CD4-positive, alpha-beta memory T cell (primary cell): Measurements from ENCODE around the gene DNER. TPM values are rescaled to one million over a fixed set of nuclear protein-coding genes. Genes with fewer than 3 reads are reported as not detected.

Source experiments
- CTCF ChIA-PET: fragments of 350-600 bp; sonication (Branson Sonifier 250); formaldehyde crosslinking; loops from one replicate; lab custom pipeline; 2021; ENCODE audit warnings: inconsistent platforms; ENCODE audit not compliant: partially characterized antibody; lab: Charles Lee
- POLR2A ChIA-PET: fragments of 350-600 bp; sonication (Branson Sonifier 250); formaldehyde crosslinking; loops from one replicate; lab custom pipeline; 2021; ENCODE audit not compliant: partially characterized antibody; lab: Charles Lee
- DNase-seq, 5 donors: peaks; one replicate each; pipeline versions ENCODE4 v3.0.0 to v3.0.0-alpha.2; 2020 to 2022; ENCODE audit warnings: mixed read lengths in 1 of 5
- H3K27ac ChIP-seq: one replicate; pipeline ENCODE4 v1.7.0; 2013; ENCODE audit warnings: low read depth, low read length
- H3K27me3 ChIP-seq: 2 replicates; pipeline ENCODE4 v1.7.0; 2013; ENCODE audit warnings: mild to moderate bottlenecking, low read length, moderate library complexity; ENCODE audit not compliant: insufficient read depth
- H3K36me3 ChIP-seq: 2 replicates; pipeline ENCODE4 v1.7.0; 2013; ENCODE audit warnings: mild to moderate bottlenecking, low read length, moderate library complexity; ENCODE audit not compliant: insufficient read depth
- H3K4me1 ChIP-seq: 2 replicates; pipeline ENCODE4 v1.7.0; 2013; ENCODE audit warnings: mild to moderate bottlenecking, low read length, moderate library complexity; ENCODE audit not compliant: insufficient read depth
- H3K4me3 ChIP-seq, 2 donors: one replicate each; pipeline ENCODE4 v1.7.0; 2013; ENCODE audit warnings: low read length in 2 of 2, mild to moderate bottlenecking in 1 of 2
- H3K9me3 ChIP-seq, 2 donors: one replicate each; pipeline ENCODE4 v1.7.0; 2013; ENCODE audit warnings: low read length in 2 of 2, control low read depth in 1 of 2; ENCODE audit not compliant: control insufficient read depth in 1 of 2
- H3K27ac Mint-ChIP-seq, 7 donors: one replicate each; pipeline ENCODE4 v1.8.0; 2020 to 2021; ENCODE audit warnings: mixed read lengths in 7 of 7, mild to moderate bottlenecking in 6 of 7, inconsistent platforms in 3 of 7, moderate library complexity in 3 of 7
- H3K27me3 Mint-ChIP-seq, 2 donors: one replicate each; pipeline ENCODE4 v1.8.0; 2020 to 2021; ENCODE audit warnings: mixed read lengths in 2 of 2
- H3K36me3 Mint-ChIP-seq, 2 donors: one replicate each; pipeline ENCODE4 v1.8.0; 2020 to 2021; ENCODE audit warnings: mixed read lengths in 2 of 2, inconsistent platforms in 1 of 2, mild to moderate bottlenecking in 1 of 2
- H3K4me1 Mint-ChIP-seq, 4 donors: one replicate each; pipeline ENCODE4 v1.8.0; 2020 to 2021; ENCODE audit warnings: mixed read lengths in 4 of 4, mild to moderate bottlenecking in 1 of 4
- H3K4me3 Mint-ChIP-seq, 8 donors: one replicate each; pipeline ENCODE4 v1.8.0; 2020 to 2021; ENCODE audit warnings: mixed read lengths in 8 of 8, mild to moderate bottlenecking in 7 of 8, moderate library complexity in 6 of 8, inconsistent platforms in 3 of 8
- H3K9me3 Mint-ChIP-seq, 8 donors: one replicate each; pipeline ENCODE4 v1.8.0; 2020 to 2021; ENCODE audit warnings: mixed read lengths in 8 of 8, mild to moderate bottlenecking in 5 of 8, inconsistent platforms in 3 of 8, moderate library complexity in 1 of 8
- intact Hi-C: fragments of 100-400 bp; cut with micrococcal nuclease; formaldehyde crosslinking; loops from one replicate; pipeline ENCODE4 v1.15.1; 2023
- polyA plus RNA-seq, 2 donors: library from polyadenylated mRNA; unstranded; fragments of 300-500 nt; fragmentation: Illumina TruSeq; gene quantifications; one replicate each; pipeline ENCODE4 v1.2.3, GENCODE V29; 2021
- total RNA-seq, 2 experiments: library from RNA; stranded (reverse); gene quantifications; one replicate each; pipeline ENCODE4 v1.2.3, GENCODE V29; 2021

Gene DNER
- total and polyA plus RNA-seq, 4 experiments from 2014 or later: not detected

GRCh38 chr2:229372207-229372606, 342.1 kb downstream of the DNER start:
- no peaks in the 10 kb centered on the region for H3K4me1 ChIP-seq
- Mint-ChIP-seq H3K27ac (peak overlapping the region in 1 of 7 donors; percentile 14), H3K27me3 (peaks cover 0 to 4% of the 10 kb centered on the region in 2 donors), H3K4me3 (no peak overlapping the region), H3K9me3 (peaks cover 0 to 10% (median 0%) of the 10 kb centered on the region in 8 donors), H3K36me3 (no peaks in the 10 kb centered on the region), H3K4me1 (no peaks in the 10 kb centered on the region)
- H3K27me3 ChIP-seq: no peaks in the 10 kb centered on the region
- H3K36me3 ChIP-seq: no peaks in the 10 kb centered on the region
- POLR2A ChIA-PET: no interaction called here
- no peaks in the 10 kb centered on the region for H3K9me3 ChIP-seq
- no peak for DNase-seq
- no peak overlapping the region for H3K4me3 ChIP-seq
- CTCF ChIA-PET: no interaction called here
- intact Hi-C loops: no loop called here
- H3K27ac ChIP-seq: no peak overlapping the region

DNA sequence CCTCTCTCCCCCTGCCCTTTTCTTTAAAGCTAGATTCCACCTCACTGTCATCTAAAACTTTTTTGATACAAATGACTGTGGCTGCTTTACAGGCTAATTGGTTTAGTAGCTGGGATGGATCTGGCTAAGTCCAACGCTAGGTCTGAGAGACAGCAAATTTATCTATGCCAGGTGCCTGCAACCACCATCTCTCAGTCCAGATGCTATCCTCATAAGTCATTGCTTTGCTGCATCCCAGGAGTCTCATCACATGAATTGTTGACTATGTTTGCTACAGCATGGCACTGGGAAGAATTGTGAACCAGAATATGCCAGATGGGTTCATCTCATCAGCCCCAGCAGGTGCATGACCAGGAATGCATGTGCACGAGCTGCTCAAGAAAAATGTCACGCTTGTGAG, 343.3 kb downstream of the DNER start:
- intact Hi-C loops: no loop called here
- Histone ChIP-seq H3K9me3 (no peaks in the 10 kb centered on the region), H3K27me3 (no peaks in the 10 kb centered on the region), H3K4me3 (no peak overlapping the region), H3K36me3 (no peaks in the 10 kb centered on the region), H3K27ac (no peak overlapping the region), H3K4me1 (no peaks in the 10 kb centered on the region)
- Mint-ChIP-seq H3K9me3 (peaks cover 0 to 10% (median under 1%) of the 10 kb centered on the region in 8 donors), H3K27ac (no peak overlapping the region), H3K4me1 (no peaks in the 10 kb centered on the region), H3K4me3 (no peak overlapping the region), H3K27me3 (peaks cover 0 to 4% of the 10 kb centered on the region in 2 donors), H3K36me3 (no peaks in the 10 kb centered on the region)
- ChIA-PET POLR2A (no interaction called here), CTCF (no interaction called here)
- DNase-seq: no peak

DNA sequence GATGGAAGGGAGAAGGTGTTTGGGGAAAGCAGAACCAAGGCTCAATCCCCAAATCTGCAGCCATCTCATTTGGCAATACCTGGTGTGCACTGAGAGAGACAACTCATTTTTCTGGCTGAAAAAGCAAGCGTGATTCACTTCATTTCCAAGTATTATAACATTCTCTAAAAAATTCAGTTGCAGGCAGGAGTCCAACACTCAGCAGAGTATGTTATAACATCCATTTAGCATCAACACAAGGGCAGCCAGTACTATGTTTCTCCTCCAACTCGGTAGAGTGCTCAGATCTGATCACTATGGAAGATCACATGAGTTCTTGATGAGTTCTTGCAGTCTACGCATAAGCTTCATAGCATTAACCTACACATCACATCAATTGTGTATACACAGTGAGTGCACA, 343.8 kb downstream of the DNER start:
- no peaks in the 10 kb centered on the region for H3K27me3 ChIP-seq
- H3K27ac Mint-ChIP-seq: no peak overlapping the region
- POLR2A ChIA-PET: no interaction called here

GRCh38 chr2:229363185-229363814, 351.1 kb downstream of the DNER start:
- Mint-ChIP-seq H3K27ac (no peak overlapping the region), H3K27me3 (peaks cover 0 to 2% of the 10 kb centered on the region in 2 donors), H3K36me3 (no peaks in the 10 kb centered on the region), H3K4me3 (no peak overlapping the region), H3K4me1 (no peaks in the 10 kb centered on the region), H3K9me3 (peaks cover 0 to 11% (median 0%) of the 10 kb centered on the region in 8 donors)
- H3K27ac ChIP-seq: no peak overlapping the region
- no peaks in the 10 kb centered on the region for H3K36me3 ChIP-seq
- POLR2A ChIA-PET: no interaction called here
- H3K4me3 ChIP-seq: no peak overlapping the region
- intact Hi-C loops: no loop called here
- no peaks in the 10 kb centered on the region for H3K27me3 ChIP-seq
- no peak for DNase-seq
- CTCF ChIA-PET: no interaction called here
- H3K4me1 ChIP-seq: no peaks in the 10 kb centered on the region
- no peaks in the 10 kb centered on the region for H3K9me3 ChIP-seq

More for the DNA sequence above, 343.8 kb downstream of the DNER start:
- intact Hi-C loops: no loop called here
- Mint-ChIP-seq H3K4me1 (no peaks in the 10 kb centered on the region), H3K27me3 (peaks cover 0 to 4% of the 10 kb centered on the region in 2 donors), H3K36me3 (no peaks in the 10 kb centered on the region), H3K9me3 (peaks cover 0 to 12% (median under 1%) of the 10 kb centered on the region in 8 donors), H3K4me3 (no peak overlapping the region)
- CTCF ChIA-PET: no interaction called here
- Histone ChIP-seq H3K4me1 (no peaks in the 10 kb centered on the region), H3K27ac (no peak overlapping the region), H3K36me3 (no peaks in the 10 kb centered on the region), H3K4me3 (no peak overlapping the region), H3K9me3 (no peaks in the 10 kb centered on the region)
- DNase-seq: no peak

DNA sequence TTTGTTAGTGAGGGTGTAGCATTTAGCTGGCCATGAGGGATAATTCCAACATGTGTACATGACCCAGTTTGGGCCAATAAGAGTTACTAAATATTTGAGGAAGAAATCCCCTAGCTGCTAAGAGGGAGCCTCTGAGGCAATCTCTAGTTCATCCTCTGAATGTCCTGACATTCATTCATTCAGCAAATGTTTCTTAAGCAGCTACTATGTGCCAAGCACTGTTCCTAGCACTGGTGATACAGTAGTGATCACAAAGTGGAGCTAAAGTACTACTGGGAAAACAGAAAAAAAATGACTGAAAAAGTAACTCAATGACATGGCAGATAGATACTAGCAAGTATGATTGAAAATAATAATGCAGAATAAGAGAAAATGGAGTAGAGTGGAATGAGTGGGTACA, 363.5 kb downstream of the DNER start:
- H3K9me3 Mint-ChIP-seq: peaks cover 0 to 6% (median 4%) of the 10 kb centered on the region in 8 donors
- peaks cover 0 to 1% of the 10 kb centered on the region in 2 donors for H3K27me3 Mint-ChIP-seq
- Histone ChIP-seq H3K4me1 (no peaks in the 10 kb centered on the region), H3K36me3 (no peaks in the 10 kb centered on the region), H3K27me3 (no peaks in the 10 kb centered on the region), H3K4me3 (no peak overlapping the region), H3K9me3 (no peaks in the 10 kb centered on the region), H3K27ac (no peak overlapping the region)
- H3K4me3 Mint-ChIP-seq: no peak overlapping the region
- H3K27ac Mint-ChIP-seq: no peak overlapping the region
- no peaks in the 10 kb centered on the region for H3K36me3 Mint-ChIP-seq
- ChIA-PET POLR2A (no interaction called here), CTCF (no interaction called here)
- no peaks in the 10 kb centered on the region for H3K4me1 Mint-ChIP-seq
- DNase-seq: no peak
- intact Hi-C loops: no loop called here

DNA sequence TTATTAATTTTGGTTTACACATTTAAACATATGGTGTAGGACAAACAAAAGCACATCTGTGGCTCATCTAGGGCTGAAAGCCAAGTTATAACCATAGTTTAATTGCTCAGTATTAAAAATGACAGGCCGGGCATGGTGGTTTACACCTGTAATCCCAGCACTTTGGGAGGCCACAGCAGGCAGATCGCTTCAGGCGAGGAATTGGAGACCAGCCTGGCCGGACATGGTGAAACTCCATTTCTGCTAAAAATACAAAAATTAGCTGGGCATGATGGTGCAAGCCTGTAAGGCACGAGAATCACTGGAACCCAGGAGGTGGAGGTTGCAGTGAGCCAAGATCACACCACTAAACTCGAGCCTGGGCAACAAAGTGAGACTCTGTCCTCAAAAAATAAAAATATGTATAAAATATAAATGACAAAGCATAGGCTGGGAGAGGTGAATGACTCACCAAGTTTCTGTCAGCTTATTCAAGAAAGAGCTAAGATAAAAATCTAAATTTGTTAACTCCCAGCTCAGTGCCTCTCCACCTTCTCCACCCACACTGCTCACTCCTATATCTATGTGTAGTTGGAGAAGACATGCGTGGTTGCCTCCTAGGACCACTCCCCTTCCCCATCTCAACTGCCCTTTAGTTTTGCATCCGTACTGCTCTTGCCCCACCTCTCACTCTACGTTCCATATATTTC, 364.1 kb downstream of the DNER start:
- H3K4me1 ChIP-seq: no peaks in the 10 kb centered on the region
- POLR2A ChIA-PET: no interaction called here
- Mint-ChIP-seq H3K27me3 (peaks cover 0 to 1% of the 10 kb centered on the region in 2 donors), H3K9me3 (peaks cover 0 to 6% (median 4%) of the 10 kb centered on the region in 8 donors), H3K4me1 (no peaks in the 10 kb centered on the region), H3K36me3 (no peaks in the 10 kb centered on the region), H3K27ac (no peak overlapping the region), H3K4me3 (no peak overlapping the region)
- no peaks in the 10 kb centered on the region for H3K9me3 ChIP-seq
- intact Hi-C loops: no loop called here
- CTCF ChIA-PET: no interaction called here
- no peaks in the 10 kb centered on the region for H3K27me3 ChIP-seq
- no peak overlapping the region for H3K4me3 ChIP-seq
- DNase-seq: no peak
- H3K27ac ChIP-seq: no peak overlapping the region
- H3K36me3 ChIP-seq: no peaks in the 10 kb centered on the region

- intact Hi-C loops: no loop called here
- POLR2A ChIA-PET: no interaction called here
- Histone ChIP-seq H3K4me1 (no peaks in the 10 kb centered on the region), H3K27me3 (no peaks in the 10 kb centered on the region), H3K36me3 (no peaks in the 10 kb centered on the region), H3K9me3 (no peaks in the 10 kb centered on the region), H3K4me3 (no peak overlapping the region), H3K27ac (no peak overlapping the region)
- H3K4me1 Mint-ChIP-seq: no peaks in the 10 kb centered on the region
- H3K36me3 Mint-ChIP-seq: no peaks in the 10 kb centered on the region
- no peak overlapping the region for H3K4me3 Mint-ChIP-seq
- CTCF ChIA-PET: no interaction called here
- H3K27ac Mint-ChIP-seq: no peak overlapping the region
- H3K9me3 Mint-ChIP-seq: peaks cover 0 to 7% (median 4%) of the 10 kb centered on the region in 8 donors
- DNase-seq: no peak
- H3K27me3 Mint-ChIP-seq: peaks cover 0 to 1% of the 10 kb centered on the region in 2 donors
Measured at GRCh38 chr2:229348128-229348527, 366.2 kb downstream of the DNER start.
